GM10266 (cell line): ENCODE measurements around the gene CACNA2D4.

Experiments
- DNase-seq: peaks from one replicate; pipeline ENCODE4 v3.0.0; 2012; ENCODE audit errors: extremely low spot score
- CTCF ChIP-seq: IDR thresholded peaks from 2 replicates; pipeline ENCODE4 v1.5.1; 2012; ENCODE audit warnings: mild to moderate bottlenecking, low read depth; ENCODE audit not compliant: control insufficient read depth, insufficient read depth; ENCODE audit errors: missing control alignments

The CACNA2D4 gene

GRCh38 chr12:1836241-1836803 is 82.1 kb downstream of the CACNA2D4 start:
- TF ChIP-seq CTCF, result no peak

GRCh38 chr12:1835211-1836131 is 83.0 kb downstream of the CACNA2D4 start:
- TF ChIP-seq CTCF, result no peak
- no peak for DNase-seq

More at GRCh38 chr12:1836241-1836803, 82.1 kb downstream of the CACNA2D4 start:
- no peak for DNase-seq

DNA sequence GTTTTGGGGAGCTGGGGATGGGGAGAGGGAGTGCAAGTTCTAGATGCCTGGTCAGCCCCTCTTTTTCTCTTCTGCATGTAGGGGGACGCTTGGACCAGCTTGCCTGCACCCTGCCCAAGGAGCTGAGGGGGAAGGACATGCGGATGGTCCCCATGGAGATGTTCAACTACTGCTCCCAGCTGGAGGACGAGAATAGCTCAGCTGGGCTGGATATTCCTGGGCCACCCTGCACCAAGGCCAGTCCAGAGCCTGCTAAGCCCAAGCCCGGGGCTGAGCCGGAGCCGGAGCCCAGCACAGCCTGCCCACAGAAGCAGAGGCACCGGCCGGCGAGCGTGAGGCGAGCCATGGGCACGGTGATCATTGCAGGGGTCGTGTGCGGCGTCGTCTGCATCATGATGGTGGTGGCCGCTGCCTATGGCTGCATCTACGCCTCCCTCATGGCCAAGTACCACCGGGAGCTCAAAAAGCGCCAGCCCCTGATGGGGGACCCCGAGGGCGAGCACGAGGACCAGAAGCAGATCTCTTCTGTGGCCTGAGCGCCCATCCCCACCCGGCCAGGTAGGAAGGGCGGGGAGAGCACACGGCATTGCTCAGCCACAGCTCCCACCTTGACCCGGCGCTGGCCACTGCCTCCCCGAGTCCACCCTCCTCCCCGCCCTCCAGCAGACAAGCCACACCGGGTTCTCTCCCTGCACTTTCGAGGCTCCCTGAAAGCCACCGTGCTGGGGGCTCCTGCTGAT is 84.1 kb downstream of the CACNA2D4 start:
- no peak for TF ChIP-seq CTCF
- no peak for DNase-seq

- no peak for DNase-seq
- no peak for TF ChIP-seq CTCF
Measured at GRCh38 chr12:1833596-1834028, 84.8 kb downstream of the CACNA2D4 start.

- DNase-seq, result no peak
- TF ChIP-seq CTCF, result no peak
Measured at GRCh38 chr12:1832801-1833595, 85.5 kb downstream of the CACNA2D4 start.

DNA sequence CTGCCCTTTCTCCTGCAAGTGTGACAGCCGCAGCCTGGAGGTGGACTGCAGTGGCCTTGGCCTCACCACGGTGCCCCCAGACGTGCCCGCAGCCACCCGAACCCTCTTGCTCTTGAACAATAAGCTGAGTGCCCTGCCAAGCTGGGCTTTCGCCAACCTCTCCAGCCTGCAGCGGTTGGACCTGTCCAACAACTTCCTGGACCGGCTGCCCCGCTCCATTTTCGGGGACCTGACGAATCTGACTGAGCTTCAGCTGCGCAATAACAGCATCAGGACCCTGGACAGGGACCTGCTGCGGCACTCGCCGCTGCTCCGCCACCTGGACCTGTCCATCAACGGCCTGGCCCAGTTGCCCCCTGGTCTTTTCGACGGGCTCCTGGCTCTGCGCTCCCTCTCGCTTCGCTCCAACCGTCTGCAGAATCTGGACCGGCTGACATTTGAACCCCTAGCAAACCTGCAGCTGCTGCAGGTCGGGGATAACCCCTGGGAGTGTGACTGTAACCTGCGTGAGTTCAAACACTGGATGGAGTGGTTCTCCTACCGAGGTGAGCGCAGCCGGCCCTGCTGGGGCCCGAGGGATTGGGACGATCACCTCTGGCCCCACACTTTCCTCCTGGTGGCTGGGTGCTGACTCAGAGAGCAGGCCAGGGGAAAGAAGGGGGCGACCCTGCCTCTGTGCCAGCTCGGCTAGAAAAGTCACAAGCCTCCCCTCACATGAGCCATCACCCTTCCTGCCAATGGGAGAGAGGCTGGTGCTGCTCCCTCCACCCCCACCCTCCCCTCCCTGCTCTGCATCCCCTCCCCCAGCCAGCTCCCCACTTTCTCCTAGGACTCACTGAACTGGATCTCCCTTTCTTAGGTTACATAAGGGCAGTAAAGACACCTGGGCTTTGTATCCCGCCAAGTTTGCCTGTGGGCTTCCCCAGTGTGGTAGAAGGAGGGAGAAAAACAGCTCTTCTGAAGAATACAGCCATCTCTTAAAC is 87.2 kb downstream of the CACNA2D4 start:
- DNase-seq, result peak; percentile 67
- no peak for TF ChIP-seq CTCF
